HCT116 (cell line): ENCODE measurements around the gene PCDHB13. TPM values are rescaled to one million over a fixed set of nuclear protein-coding genes. Genes with fewer than 3 reads are reported as not detected.

Source experiments
- ATAC-seq: fragments of 200-7000 bp; cut with Tn5 transposase; 2 replicates; pipeline ENCODE4 v1.9.1; 2020; ENCODE audit warnings: mild to moderate bottlenecking, moderate library complexity
- BruUV-seq: library from RNA; stranded (reverse); fragments of 400-500 nt; replicated peaks from 2 replicates; lab custom pipeline; 2021; lab: Mats Ljungman, UMichigan
- CTCF ChIA-PET: fragments of 300-600 bp; sonication (Branson Sonifier 250); formaldehyde crosslinking; loops from one replicate; lab custom pipeline; 2021; ENCODE audit warnings: antibody characterized with exemption; lab: Charles Lee
- POLR2A ChIA-PET: fragments of 300-600, 350-600 bp; sonication (Branson Sonifier 250); formaldehyde crosslinking; loops from one replicate; lab custom pipeline; 2021; ENCODE audit warnings: antibody characterized with exemption; lab: Charles Lee
- RAD21 ChIA-PET, 2 experiments: fragments of 300-600 bp; sonication (Branson Sonifier 250); formaldehyde crosslinking; loops; one replicate each; lab custom pipeline; 2023; ENCODE audit warnings: low total read pairs in 2 of 2; ENCODE audit not compliant: uncharacterized antibody in 2 of 2, unreplicated experiment in 2 of 2, low non-redundant PET in 1 of 2; lab: Charles Lee
- DNase-seq: peaks from one replicate; pipeline ENCODE4 v3.0.0-alpha.2; 2010; ENCODE audit warnings: low read depth, low spot score
- H2AFZ ChIP-seq: fragments of 200-600 bp; shearing (Covaris generic), sonication (generic); 2 replicates; pipeline ENCODE4 v1.6.1; 2017; ENCODE audit warnings: low read depth, mixed run types, mixed read lengths, antibody characterized with exemption, low read length; ENCODE audit not compliant: poor library complexity, severe bottlenecking
- H3K27ac ChIP-seq: 2 replicates; pipeline ENCODE4 v1.5.1; 2012; ENCODE audit warnings: low read depth, low read length
- H3K27me3 ChIP-seq: fragments of 200-600 bp; sonication (generic); 2 replicates; pipeline ENCODE4 v1.6.1; 2016; ENCODE audit warnings: mixed run types, low read length, mixed read lengths; ENCODE audit not compliant: insufficient read depth
- H3K36me3 ChIP-seq, 2 experiments: fragments of 200-500 bp in 1 of 2; fragments of 200-600 bp in 1 of 2; sonication (Bioruptor generic) in 1 of 2; sonication (generic) in 1 of 2; 2 replicates each; pipeline versions ENCODE4 v1.5.1 to v1.6.1; 2014 to 2016; ENCODE audit warnings: low read length in 2 of 2, inconsistent platforms in 1 of 2, mixed read lengths in 1 of 2, mixed run types in 1 of 2; ENCODE audit not compliant: insufficient read depth in 2 of 2, control insufficient read depth in 1 of 2
- H3K4me1 ChIP-seq, 2 experiments: fragments of 200-600 bp in 1 of 2; sonication (generic) in 1 of 2; 2 replicates each; pipeline versions ENCODE4 v1.5.1 to v1.6.1; 2012 to 2017; ENCODE audit warnings: low read length in 2 of 2, inconsistent platforms in 1 of 2, mild to moderate bottlenecking in 1 of 2, mixed read lengths in 1 of 2, mixed run types in 1 of 2, moderate library complexity in 1 of 2; ENCODE audit not compliant: insufficient read depth in 2 of 2, control insufficient read depth in 1 of 2
- H3K4me2 ChIP-seq: fragments of 200-600 bp; sonication (generic); 2 replicates; pipeline ENCODE4 v1.6.1; 2017; ENCODE audit warnings: mixed run types, low read length, mixed read lengths
- H3K4me3 ChIP-seq, 2 experiments: fragments of 200-600 bp in 1 of 2; sonication (generic) in 1 of 2; replicated peaks in 1 of 2; 2 replicates each; pipeline ENCODE4 v1.5.1; 2011 to 2016; ENCODE audit warnings: low read length in 2 of 2, control low read depth in 1 of 2, low read depth in 1 of 2, mild to moderate bottlenecking in 1 of 2, mixed read lengths in 1 of 2, mixed run types in 1 of 2
- H3K79me2 ChIP-seq: fragments of 200-600 bp; sonication (generic); 2 replicates; pipeline ENCODE4 v1.6.1; 2017; ENCODE audit warnings: mild to moderate bottlenecking, mixed run types, low read length, moderate library complexity, mixed read lengths; ENCODE audit not compliant: insufficient read depth
- H3K9ac ChIP-seq: fragments of 200-600 bp; sonication (generic); 2 replicates; pipeline ENCODE4 v1.6.1; 2016; ENCODE audit warnings: low read length, mixed read lengths
- H3K9me2 ChIP-seq: fragments of 200-600 bp; sonication (generic), shearing (Covaris generic); 2 replicates; pipeline ENCODE4 v1.6.1; 2017; ENCODE audit warnings: mixed run types, mild to moderate bottlenecking, moderate library complexity; ENCODE audit not compliant: insufficient read depth
- H3K9me3 ChIP-seq, 2 experiments: fragments of 200-500 bp in 1 of 2; fragments of 200-600 bp in 1 of 2; sonication (Bioruptor generic) in 1 of 2; sonication (generic) in 1 of 2; 2 replicates each; pipeline ENCODE4 v1.6.1; 2014 to 2017; ENCODE audit warnings: low read length in 2 of 2, mixed read lengths in 2 of 2, inconsistent platforms in 1 of 2, low read depth in 1 of 2, mild to moderate bottlenecking in 1 of 2, mixed run types in 1 of 2, moderate library complexity in 1 of 2; ENCODE audit not compliant: control insufficient read depth in 1 of 2, insufficient read depth in 1 of 2
- H4K20me1 ChIP-seq: fragments of 200-600 bp; sonication (generic), shearing (Covaris generic); 2 replicates; pipeline ENCODE4 v1.6.1; 2017; ENCODE audit warnings: mixed run types, mild to moderate bottlenecking, moderate library complexity; ENCODE audit not compliant: insufficient read depth
- ATF3 ChIP-seq: IDR thresholded peaks from 2 replicates; pipeline ENCODE4 v1.6.1; 2012
- CBX3 ChIP-seq: IDR thresholded peaks from 2 replicates; pipeline ENCODE4 v1.6.1; 2012; ENCODE audit warnings: low read depth
- CEBPB ChIP-seq: IDR thresholded peaks from 2 replicates; pipeline ENCODE4 v1.6.1; 2012; ENCODE audit warnings: low read depth
- EGR1 ChIP-seq: IDR thresholded peaks from 2 replicates; pipeline ENCODE4 v1.6.1; 2012; ENCODE audit warnings: low read depth
- EZH2phosphoT487 ChIP-seq: fragments of 200-600 bp; IDR thresholded peaks from 2 replicates; pipeline ENCODE4 v1.6.1; 2018; ENCODE audit warnings: antibody characterized with exemption, borderline replicate concordance
- FOSL1 ChIP-seq: IDR thresholded peaks from 2 replicates; pipeline ENCODE4 v1.6.1; 2012; ENCODE audit warnings: low read depth
- JUND ChIP-seq: IDR thresholded peaks from 2 replicates; pipeline ENCODE4 v1.6.1; 2012
- POLR2A ChIP-seq: IDR thresholded peaks from 2 replicates; pipeline ENCODE4 v1.7.0; 2011; ENCODE audit warnings: borderline replicate concordance; ENCODE audit not compliant: insufficient read depth, insufficient read length; ENCODE audit errors: extremely low read depth
- POLR2AphosphoS5 ChIP-seq: IDR thresholded peaks from 2 replicates; pipeline ENCODE4 v1.6.1; 2011; ENCODE audit warnings: mild to moderate bottlenecking, low read depth, low read length, moderate library complexity
- RAD21 ChIP-seq: IDR thresholded peaks from 2 replicates; pipeline ENCODE4 v1.6.1; 2012; ENCODE audit warnings: low read depth, mild to moderate bottlenecking
- REST ChIP-seq: IDR thresholded peaks from 2 replicates; pipeline ENCODE4 v1.6.1; 2012; ENCODE audit warnings: low read depth
- SIN3A ChIP-seq: IDR thresholded peaks from 2 replicates; pipeline ENCODE4 v1.6.1; 2012; ENCODE audit warnings: low read depth
- SP1 ChIP-seq: IDR thresholded peaks from 2 replicates; pipeline ENCODE4 v1.6.1; 2012; ENCODE audit warnings: low read depth
- TCF7L2 ChIP-seq: IDR thresholded peaks from 2 replicates; pipeline ENCODE4 v1.7.0; 2011; ENCODE audit warnings: borderline replicate concordance, inconsistent platforms; ENCODE audit not compliant: insufficient read depth, insufficient read length; ENCODE audit errors: extremely low read depth
- YY1 ChIP-seq: IDR thresholded peaks from 2 replicates; pipeline ENCODE4 v1.6.1; 2011; ENCODE audit warnings: low read length, low read depth, moderate library complexity, mild to moderate bottlenecking; ENCODE audit not compliant: insufficient replicate concordance; ENCODE audit errors: extremely low read depth
- ZBTB33 ChIP-seq: IDR thresholded peaks from 2 replicates; pipeline ENCODE4 v1.6.1; 2011; ENCODE audit warnings: mild to moderate bottlenecking, low read length, moderate library complexity; ENCODE audit not compliant: insufficient replicate concordance; ENCODE audit errors: extremely low read depth
- ZNF274 ChIP-seq: fragments of 200-500 bp; sonication (Bioruptor generic); IDR thresholded peaks from 2 replicates; pipeline ENCODE4 v1.6.1; 2014; ENCODE audit warnings: mild to moderate bottlenecking, low read depth, low read length, inconsistent platforms
- intact Hi-C: fragments of 100-400 bp; cut with micrococcal nuclease; formaldehyde crosslinking; loops from 2 replicates; pipeline ENCODE4 v1.10.0; 2022
- total RNA-seq: library from RNA; stranded (reverse); gene quantifications from one replicate; pipeline ENCODE4 v1.2.1, GENCODE V29; 2021; ENCODE audit not compliant: unreplicated experiment
- TF ChIP-seq, protein P1 (sequence below): IDR thresholded peaks from 2 replicates; pipeline ENCODE4 v1.6.1; 2012

PCDHB13 gene
- total RNA-seq, 1 experiment from 2014 or later: 0.22 TPM

DNA sequence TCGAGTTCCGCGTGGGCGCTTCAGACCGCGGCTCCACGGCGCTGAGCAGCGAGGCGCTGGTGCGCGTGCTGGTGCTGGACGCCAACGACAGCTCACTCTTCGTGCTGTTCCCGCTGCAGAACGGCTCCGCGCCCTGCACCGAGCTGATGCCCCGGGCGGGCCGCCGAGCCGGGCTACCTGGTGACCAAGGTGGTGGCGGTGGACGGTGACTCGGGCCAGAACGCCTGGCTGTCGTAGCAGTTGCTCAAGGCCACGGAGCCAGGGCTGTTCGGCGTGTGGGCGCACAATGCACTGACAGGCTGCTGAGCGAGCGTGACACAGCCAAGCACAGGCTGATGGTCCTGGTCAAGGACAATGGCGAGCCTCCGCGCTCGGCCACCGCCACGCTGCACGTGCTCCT lies 27.8 kb downstream of the PCDHB13 start:
- Histone ChIP-seq H3K79me2 (no peaks in the 10 kb centered on the region), H3K4me1 (no peaks in the 10 kb centered on the region), H3K27ac (no peak overlapping the region), H4K20me1 (no peaks in the 10 kb centered on the region), H3K4me3 (no peak overlapping the region), H3K9me2 (no peaks in the 10 kb centered on the region), H2AFZ (no peak overlapping the region), H3K4me2 (no peak overlapping the region), H3K36me3 (no peaks in the 10 kb centered on the region), H3K9ac (no peak overlapping the region), H3K27me3 (no peaks in the 10 kb centered on the region), H3K9me3 (peaks cover 0 to 3% of the 10 kb centered on the region in 2 experiments; a peak in 2 of 4 replicates)
- ATAC-seq: no peak
- no peak for DNase-seq
- no TSS peak for BruUV-seq
- intact Hi-C loops: no loop called here
- ChIA-PET CTCF (no interaction called here), RAD21 (no interaction called here), POLR2A (no interaction called here)
- TF ChIP-seq POLR2AphosphoS5 (no peak), FOSL1 (no peak), ATF3 (no peak), ZNF274 (no peak), SIN3A (no peak), CBX3 (no peak), REST (no peak), SP1 (no peak), RAD21 (no peak), YY1 (no peak), TCF7L2 (no peak), EGR1 (no peak), ZBTB33 (no peak), CEBPB (no peak), JUND (no peak), EZH2phosphoT487 (no peak), POLR2A (no peak)
- TF ChIP-seq, protein P1, sequence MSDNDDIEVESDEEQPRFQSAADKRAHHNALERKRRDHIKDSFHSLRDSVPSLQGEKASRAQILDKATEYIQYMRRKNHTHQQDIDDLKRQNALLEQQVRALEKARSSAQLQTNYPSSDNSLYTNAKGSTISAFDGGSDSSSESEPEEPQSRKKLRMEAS: no peak
